ENCODE measurements around the gene ZNF513. TPM values are rescaled to one million over a fixed set of nuclear protein-coding genes. Genes with fewer than 3 reads are reported as not detected.
"Not testable (repeated sequence)": the region's sequence is repeated elsewhere in the genome, so short reads cannot be mapped to it uniquely, and the experiment has no call there.

The ZNF513 gene
- total RNA-seq, 1 donor from 2014 or later = 20.7 TPM

- no peak for DNase-seq (ENCODE audit: low spot score)
Observed at GRCh38 chr2:27362678-27363420, 17.7 kb downstream of the ZNF513 start.

GRCh38 chr2:27356382-27357181 is 24.0 kb downstream of the ZNF513 start, which contains the start of gene GTF3C2:
Gene GTF3C2 (minus strand): TSS chr2:27356764. CDS start chr2:27343554, 13,210 bp downstream.
- peak; percentile 98 for DNase-seq (ENCODE audit: low spot score)

GRCh38 chr2:27356056-27356381 is 24.5 kb downstream of the ZNF513 start:
- no peak for DNase-seq (ENCODE audit: low spot score)

GRCh38 chr2:27354597-27354927 is 26.0 kb downstream of the ZNF513 start:
- no peak for DNase-seq (ENCODE audit: low spot score)

GRCh38 chr2:27353762-27354596 is 26.6 kb downstream of the ZNF513 start:
- no peak for DNase-seq (ENCODE audit: low spot score)

GRCh38 chr2:27353386-27353761 is 27.2 kb downstream of the ZNF513 start:
- not testable (repeated sequence) for DNase-seq (ENCODE audit: low spot score)

GRCh38 chr2:27351802-27352598 is 28.5 kb downstream of the ZNF513 start:
- DNase-seq (ENCODE audit: low spot score) = no peak

GRCh38 chr2:27350106-27350693 is 30.3 kb downstream of the ZNF513 start:
- no peak for DNase-seq (ENCODE audit: low spot score)

GRCh38 chr2:27347641-27348040 is 32.9 kb downstream of the ZNF513 start:
- DNase-seq (ENCODE audit: low spot score) = no peak

- no peak for DNase-seq (ENCODE audit: low spot score)
Observed at GRCh38 chr2:27336173-27336572, 44.4 kb downstream of the ZNF513 start.

- DNase-seq (ENCODE audit: low spot score) = no peak
Observed at GRCh38 chr2:27335311-27335710, 45.2 kb downstream of the ZNF513 start.

Other genes starting within 250 kb of the ZNF513 start
- 76.5 TPM for gene PREB, start 246.1 kb downstream of the ZNF513 start, total RNA-seq
- gene PRR30, start 241.3 kb downstream of the ZNF513 start, total RNA-seq = not detected
- 0.48 TPM for gene TCF23, start 231.7 kb downstream of the ZNF513 start, total RNA-seq
- 88.3 TPM for gene ATRAID, start 168.7 kb downstream of the ZNF513 start, total RNA-seq
- 79.3 TPM for gene SLC5A6, start 168.5 kb downstream of the ZNF513 start, total RNA-seq
- 26.0 TPM for gene CAD, start 163.4 kb downstream of the ZNF513 start, total RNA-seq
- not detected for gene SLC30A3, start 117.7 kb downstream of the ZNF513 start, total RNA-seq
- not detected for gene DNAJC5G, start 105.3 kb downstream of the ZNF513 start, total RNA-seq
- not detected for gene TRIM54, start 98.3 kb downstream of the ZNF513 start, total RNA-seq
- gene UCN, start 72.3 kb downstream of the ZNF513 start, total RNA-seq = 1.0 TPM
- gene MPV17, start 57.6 kb downstream of the ZNF513 start, total RNA-seq = 61.9 TPM
- gene GTF3C2, start 24.0 kb downstream of the ZNF513 start, total RNA-seq = 44.8 TPM
- 47.0 TPM for gene EIF2B4, start 10.4 kb downstream of the ZNF513 start, total RNA-seq
- gene SNX17, start 10.1 kb downstream of the ZNF513 start, total RNA-seq = 110 TPM
- 56.7 TPM for gene PPM1G, start 28.9 kb upstream of the ZNF513 start, total RNA-seq
- gene NRBP1, start 47.9 kb upstream of the ZNF513 start, total RNA-seq = 92.9 TPM
- gene KRTCAP3, start 61.6 kb upstream of the ZNF513 start, total RNA-seq = 0.48 TPM
- gene IFT172, start 109.0 kb upstream of the ZNF513 start, total RNA-seq = 21.4 TPM
- 136 TPM for gene FNDC4, start 114.5 kb upstream of the ZNF513 start, total RNA-seq
- 4.2 TPM for gene GCKR, start 116.1 kb upstream of the ZNF513 start, total RNA-seq
- 16.6 TPM for gene ZNF512, start 202.3 kb upstream of the ZNF513 start, total RNA-seq
- gene CCDC121, start 248.3 kb upstream of the ZNF513 start, total RNA-seq = 2.2 TPM
- 23.1 TPM for gene GPN1, start 248.3 kb upstream of the ZNF513 start, total RNA-seq